ENCODE results near the gene ANO1.

ANO1 gene

GRCh38 chr11:70144262-70144661, 66.1 kb downstream of the ANO1 start:
- no peaks in the 10 kb centered on the region for H4K20me1 ChIP-seq (ENCODE audit: insufficient read depth)
- H3K36me3 ChIP-seq (ENCODE audit: insufficient read depth), result no peaks in the 10 kb centered on the region
- H3K4me1 ChIP-seq (ENCODE audit: low read depth, poor library complexity, severe bottlenecking), result no peaks in the 10 kb centered on the region
- no peak overlapping the region for H3K4me3 ChIP-seq (IDR thresholded peaks at IDR 0.05; ENCODE audit: insufficient read depth, low read depth, low read length)
- TF ChIP-seq CTCF (conservative IDR thresholded peaks at IDR 0.05; ENCODE audit: low read depth, low read length), result no peak
- H3K27ac ChIP-seq, result no peak overlapping the region
- no peak overlapping the region for H3K4me2 ChIP-seq
- no peaks in the 10 kb centered on the region for H3K79me2 ChIP-seq (ENCODE audit: insufficient read depth, low read depth)
- H2AFZ ChIP-seq (ENCODE audit: low read depth), result no peak overlapping the region
- H3K9ac ChIP-seq, result no peak overlapping the region
- H3K27me3 ChIP-seq (ENCODE audit: insufficient read depth, low read depth), result peaks cover 9% of the 10 kb centered on the region; the same call in 1 of the 2 replicates

GRCh38 chr11:70145071-70145470, 67.0 kb downstream of the ANO1 start:
- Histone ChIP-seq H3K9ac (no peak overlapping the region), H3K36me3 (ENCODE audit: insufficient read depth) (no peaks in the 10 kb centered on the region), H3K27me3 (ENCODE audit: insufficient read depth, low read depth) (peaks cover 3% of the 10 kb centered on the region; the same call in 1 of the 2 replicates), H3K79me2 (ENCODE audit: insufficient read depth, low read depth) (no peaks in the 10 kb centered on the region), H4K20me1 (ENCODE audit: insufficient read depth) (no peaks in the 10 kb centered on the region), H2AFZ (ENCODE audit: low read depth) (no peak overlapping the region), H3K27ac (no peak overlapping the region), H3K4me2 (no peak overlapping the region), H3K4me3 (IDR thresholded peaks at IDR 0.05; ENCODE audit: insufficient read depth, low read depth, low read length) (no peak overlapping the region), H3K4me1 (ENCODE audit: low read depth, poor library complexity, severe bottlenecking) (no peaks in the 10 kb centered on the region)
- no peak for TF ChIP-seq CTCF (conservative IDR thresholded peaks at IDR 0.05; ENCODE audit: low read depth, low read length)

- H3K4me2 ChIP-seq, result no peak overlapping the region
- no peak overlapping the region for H3K9ac ChIP-seq
- no peak for TF ChIP-seq CTCF (conservative IDR thresholded peaks at IDR 0.05; ENCODE audit: low read depth, low read length)
- no peak overlapping the region for H2AFZ ChIP-seq (ENCODE audit: low read depth)
- H4K20me1 ChIP-seq (ENCODE audit: insufficient read depth), result no peaks in the 10 kb centered on the region
- H3K36me3 ChIP-seq (ENCODE audit: insufficient read depth), result no peaks in the 10 kb centered on the region
- no peak overlapping the region for H3K27ac ChIP-seq
- H3K4me3 ChIP-seq (IDR thresholded peaks at IDR 0.05; ENCODE audit: insufficient read depth, low read depth, low read length), result no peak overlapping the region
- H3K27me3 ChIP-seq (ENCODE audit: insufficient read depth, low read depth), result peaks cover 7% of the 10 kb centered on the region; the same call in 1 of the 2 replicates
- H3K4me1 ChIP-seq (ENCODE audit: low read depth, poor library complexity, severe bottlenecking), result no peaks in the 10 kb centered on the region
- H3K79me2 ChIP-seq (ENCODE audit: insufficient read depth, low read depth), result no peaks in the 10 kb centered on the region
These were observed 67.7 kb downstream of the ANO1 start for GRCh38 chr11:70145841-70146240.

GRCh38 chr11:70146299-70146698, 68.2 kb downstream of the ANO1 start:
- no peaks in the 10 kb centered on the region for H3K4me1 ChIP-seq (ENCODE audit: low read depth, poor library complexity, severe bottlenecking)
- no peak overlapping the region for H3K4me3 ChIP-seq (IDR thresholded peaks at IDR 0.05; ENCODE audit: insufficient read depth, low read depth, low read length)
- TF ChIP-seq CTCF (conservative IDR thresholded peaks at IDR 0.05; ENCODE audit: low read depth, low read length), result no peak
- no peak overlapping the region for H3K4me2 ChIP-seq
- no peak overlapping the region for H2AFZ ChIP-seq (ENCODE audit: low read depth)
- no peak overlapping the region for H3K9ac ChIP-seq
- H4K20me1 ChIP-seq (ENCODE audit: insufficient read depth), result no peaks in the 10 kb centered on the region
- H3K79me2 ChIP-seq (ENCODE audit: insufficient read depth, low read depth), result no peaks in the 10 kb centered on the region
- H3K27ac ChIP-seq, result no peak overlapping the region
- H3K27me3 ChIP-seq (ENCODE audit: insufficient read depth, low read depth), result peaks cover 12% of the 10 kb centered on the region; the same call in 1 of the 2 replicates
- H3K36me3 ChIP-seq (ENCODE audit: insufficient read depth), result no peaks in the 10 kb centered on the region

All from KMS-11 (cell line).